Heart left ventricle (tissue), 13 donors: Measurements from ENCODE around the gene PCAT7.

Experiments
- CTCF ChIP-seq, 12 donors: fragments of 200-600 bp; sonication (generic) in 4 of 12; IDR thresholded peaks; one replicate each; pipeline versions ENCODE4 v1.5.0 to v1.8.0; 2018 to 2022; ENCODE audit warnings: antibody characterized with exemption in 12 of 12, mild to moderate bottlenecking in 5 of 12
- POLR2A ChIP-seq, 2 donors: fragments of 450-650 bp; IDR thresholded peaks; one replicate each; pipeline ENCODE4 v1.6.1; 2017; ENCODE audit warnings: antibody characterized with exemption in 2 of 2, mild to moderate bottlenecking in 2 of 2, moderate library complexity in 2 of 2
- donor health status: ischemic (EF 13 %, LVEDD 7.1; RV severe dilation, severe dysfunction).
- donor health status: DM: no; HTN: yes; CAD: no.
- donor health status: DM: no; HTN: no; CAD: no.
- donor health status: ischemic (EF 25% LVEDD 6.9; RV normal size, moderate dysfunction).
- donor health status: ischemic (EF 25% LVEDD 5.7; RV mildly dilated, moderate dysfunction).
- donor health status: ischemic (EF 35%, LVEDD 5.7; RV mildly dilated, moderate dysfunction).
- donor health status: nonischemic (EF 11% LVEDD 7.7; RV severe dilation, severe dysfunction).
- donor health status: DM: yes; HTN: yes; CAD: no.
- donor health status: PGD.
- donor health status: ischemic (EF 29% LVEDD 5.4; RV normal size, mild dysfunction).
- donor health status: nonischemic (EF 23%, LVEDD 6.1; RV moderate dilation, normal function).

GRCh38 chr9:94560237-94560636 is 5.4 kb downstream of the PCAT7 start:
- no peak for TF ChIP-seq CTCF (IDR thresholded peaks at IDR 0.05)
- TF ChIP-seq POLR2A (IDR thresholded peaks at IDR 0.05): no peak
